ENCODE data around the gene KLF1.

- TF ChIP-seq CTCF (IDR thresholded peaks at IDR 0.05 in 8 of 11, conservative IDR thresholded peaks at IDR 0.05 in 3 of 11) (no peak), POLR2A (IDR thresholded peaks at IDR 0.05) (no peak), POLR2AphosphoS5 (IDR thresholded peaks at IDR 0.05) (no peak)
Measured at GRCh38 chr19:12891553-12892021, 4.6 kb upstream of the KLF1 start.
